SK-N-SH (cell line): ENCODE measurements around the gene FRMPD4. TPM values are rescaled to one million over a fixed set of nuclear protein-coding genes. Genes with fewer than 3 reads are reported as not detected.

Source experiments
- CTCF ChIA-PET: fragments of 300-600, 350-600 bp; formaldehyde crosslinking; extraction: SDS; loops from one replicate; lab custom pipeline; 2021; lab: Yijun Ruan, JAX
- POLR2A ChIA-PET: fragments of 350-600 bp; sonication (Branson Sonifier 250); formaldehyde crosslinking; extraction: SDS; loops from one replicate; lab custom pipeline; 2020; ENCODE audit warnings: antibody characterized with exemption, inconsistent platforms; lab: Yijun Ruan, JAX
- DNase-seq: peaks from one replicate; pipeline ENCODE4 v3.0.0; 2012
- H2AFZ ChIP-seq: fragments of 200-600 bp; sonication (generic); 2 replicates; pipeline ENCODE4 v1.8.1; 2016; ENCODE audit warnings: antibody characterized with exemption, mild to moderate bottlenecking, low read depth
- H3F3A ChIP-seq: fragments of 200-600 bp; sonication (generic); replicated peaks from 2 replicates; pipeline ENCODE3; 2016; ENCODE audit warnings: antibody characterized with exemption, mild to moderate bottlenecking; ENCODE audit not compliant: insufficient read depth
- H3K27ac ChIP-seq, 2 experiments: fragments of 200-500 bp in 1 of 2; fragments of 200-600 bp in 1 of 2; sonication (Bioruptor generic) in 1 of 2; sonication (generic), shearing (Covaris generic) in 1 of 2; 2 replicates each; pipeline versions ENCODE4 v1.5.1 to v1.6.1; 2014 to 2016; ENCODE audit warnings: low read depth in 2 of 2, inconsistent platforms in 1 of 2, low read length in 1 of 2, mild to moderate bottlenecking in 1 of 2, mixed read lengths in 1 of 2
- H3K27me3 ChIP-seq: fragments of 200-600 bp; sonication (generic), shearing (Covaris generic); 2 replicates; pipeline ENCODE4 v1.6.1; 2016; ENCODE audit warnings: mixed run types; ENCODE audit not compliant: insufficient read depth
- H3K36me3 ChIP-seq, 2 experiments: fragments of 200-500 bp in 1 of 2; fragments of 200-600 bp in 1 of 2; sonication (Bioruptor generic) in 1 of 2; sonication (generic) in 1 of 2; replicated peaks in 1 of 2; 2 replicates each; pipeline versions ENCODE3 to v1.5.1; 2014 to 2016; ENCODE audit warnings: low read length in 1 of 2, mild to moderate bottlenecking in 1 of 2; ENCODE audit not compliant: insufficient read depth in 2 of 2, control insufficient read depth in 1 of 2
- H3K4me1 ChIP-seq, 2 experiments: fragments of 200-500 bp in 1 of 2; fragments of 200-600 bp in 1 of 2; sonication (Bioruptor generic) in 1 of 2; sonication (generic), shearing (Covaris generic) in 1 of 2; 2 replicates each; pipeline versions ENCODE4 v1.5.1 to v1.6.1; 2014 to 2016; ENCODE audit warnings: low read depth in 1 of 2, low read length in 1 of 2, mixed run types in 1 of 2; ENCODE audit not compliant: insufficient read depth in 2 of 2, control insufficient read depth in 1 of 2
- H3K4me2 ChIP-seq: fragments of 200-600 bp; sonication (generic), shearing (Covaris generic); 2 replicates; pipeline ENCODE4 v1.6.1; 2017; ENCODE audit warnings: mixed run types
- H3K4me3 ChIP-seq, 2 experiments: fragments of 200-500 bp in 1 of 2; fragments of 200-600 bp in 1 of 2; sonication (Bioruptor generic) in 1 of 2; sonication (generic), shearing (Covaris generic) in 1 of 2; 2 replicates each; pipeline versions ENCODE4 v1.5.1 to v1.8.1; 2014 to 2016; ENCODE audit warnings: low read depth in 2 of 2, inconsistent platforms in 1 of 2, low read length in 1 of 2, mild to moderate bottlenecking in 1 of 2, mixed read lengths in 1 of 2, moderate library complexity in 1 of 2
- H3K79me2 ChIP-seq: fragments of 200-600 bp; sonication (generic); 2 replicates; pipeline ENCODE4 v1.8.1; 2017; ENCODE audit warnings: mild to moderate bottlenecking; ENCODE audit not compliant: insufficient read depth
- H3K9ac ChIP-seq: fragments of 200-600 bp; sonication (generic); 2 replicates; pipeline ENCODE4 v1.6.1; 2017; ENCODE audit warnings: mixed run types
- H3K9me2 ChIP-seq: fragments of 200-600 bp; sonication (generic); 2 replicates; pipeline ENCODE4 v1.6.1; 2017; ENCODE audit warnings: mixed run types
- H3K9me3 ChIP-seq: fragments of 200-600 bp; sonication (generic); 2 replicates; pipeline ENCODE4 v1.6.1; 2017; ENCODE audit warnings: mixed run types, mild to moderate bottlenecking, moderate library complexity
- H4K20me1 ChIP-seq: fragments of 200-600 bp; sonication (generic); 2 replicates; pipeline ENCODE4 v1.6.1; 2017; ENCODE audit warnings: mild to moderate bottlenecking, mixed run types; ENCODE audit not compliant: insufficient read depth
- ELF1 ChIP-seq: IDR thresholded peaks from 2 replicates; pipeline ENCODE4 v1.4.0; 2012
- EP300 ChIP-seq, 2 experiments: IDR thresholded peaks; 2 replicates each; pipeline versions ENCODE4 v1.4.0 to v1.6.1; 2012; ENCODE audit warnings: borderline replicate concordance in 1 of 2, low read depth in 1 of 2, low read length in 1 of 2
- EZH2phosphoT487 ChIP-seq: fragments of 200-600 bp; sonication (generic); IDR thresholded peaks from 2 replicates; pipeline ENCODE4 v1.6.1; 2017; ENCODE audit warnings: low read depth, mixed run types, mild to moderate bottlenecking, antibody characterized with exemption, moderate library complexity, borderline replicate concordance
- FOSL2 ChIP-seq: IDR thresholded peaks from 2 replicates; pipeline ENCODE4 v1.4.0; 2012; ENCODE audit warnings: low read depth, mild to moderate bottlenecking, moderate library complexity, borderline replicate concordance
- FOXJ3 ChIP-seq: sonication (generic); formaldehyde crosslinking; IDR thresholded peaks from 2 replicates; pipeline ENCODE4 v1.5.1; 2020; ENCODE audit warnings: mild to moderate bottlenecking, missing genetic modification reagents
- GABPA ChIP-seq: IDR thresholded peaks from 2 replicates; pipeline ENCODE4 v1.4.0; 2012; ENCODE audit warnings: low read depth, mild to moderate bottlenecking
- GATA2 ChIP-seq: sonication (generic); formaldehyde crosslinking; IDR thresholded peaks from 2 replicates; pipeline ENCODE4 v1.5.0; 2020; ENCODE audit warnings: mild to moderate bottlenecking, missing genetic modification reagents
- IRF3 ChIP-seq: fragments of 150-350 bp; IDR thresholded peaks from 2 replicates; pipeline ENCODE4 v1.6.1; 2016; ENCODE audit warnings: mild to moderate bottlenecking, low read depth, low read length
- JUND ChIP-seq: IDR thresholded peaks from 2 replicates; pipeline ENCODE4 v1.4.0; 2012
- MAX ChIP-seq: IDR thresholded peaks from 2 replicates; pipeline ENCODE4 v1.4.0; 2012; ENCODE audit warnings: low read depth
- MXI1 ChIP-seq: IDR thresholded peaks from 2 replicates; pipeline ENCODE4 v1.6.1; 2012; ENCODE audit warnings: mild to moderate bottlenecking, low read depth, low read length, improper control_type of control experiment
- NFIC ChIP-seq: IDR thresholded peaks from 2 replicates; pipeline ENCODE4 v1.4.0; 2012; ENCODE audit warnings: borderline replicate concordance
- RAD21 ChIP-seq: IDR thresholded peaks from 2 replicates; pipeline ENCODE4 v1.6.1; 2012; ENCODE audit warnings: mild to moderate bottlenecking, low read length
- REST ChIP-seq: IDR thresholded peaks from 2 replicates; pipeline ENCODE4 v1.6.1; 2012; ENCODE audit warnings: mild to moderate bottlenecking, low read depth, low read length, moderate library complexity
- RXRA ChIP-seq: IDR thresholded peaks from 2 replicates; pipeline ENCODE4 v1.4.0; 2012; ENCODE audit warnings: low read depth, mild to moderate bottlenecking, borderline replicate concordance
- TAF1 ChIP-seq: IDR thresholded peaks from 2 replicates; pipeline ENCODE4 v1.6.1; 2012; ENCODE audit warnings: low read depth, mild to moderate bottlenecking, low read length, moderate library complexity, borderline replicate concordance
- USF1 ChIP-seq: IDR thresholded peaks from 2 replicates; pipeline ENCODE4 v1.4.0; 2012; ENCODE audit warnings: low read depth, borderline replicate concordance
- WGBS: methylation state at CpG from one replicate; pipeline ENCODE4 v1.1.6; 2017; ENCODE audit warnings: low lambda C conversion rate; 5-methylcytosine and 5-hydroxymethylcytosine counted together
- polyA plus RNA-seq, 3 experiments: library from polyadenylated mRNA; depleted of rRNA; stranded (reverse); fragments of >200 nt; gene quantifications; 2 replicates each; pipeline ENCODE4 v1.2.3, GENCODE V29; 2012

FRMPD4 gene
- polyA plus RNA-seq, 1 of the 3 experiments (the other 2 are of a cell fraction): not detected

- H3K27ac ChIP-seq: no peak overlapping the region
- H4K20me1 ChIP-seq: no peaks in the 10 kb centered on the region
These were observed 425.9 kb downstream of the FRMPD4 start for GRCh38 chrX:12564221-12564620.

More at GRCh38 chrX:12564221-12564620, 425.9 kb downstream of the FRMPD4 start:
- ChIA-PET CTCF (no interaction called here), POLR2A (no interaction called here)
- Histone ChIP-seq H3K4me2 (no peak overlapping the region), H3K9me3 (no peaks in the 10 kb centered on the region), H2AFZ (no peak overlapping the region), H3K4me3 (no peak overlapping the region), H3K36me3 (no peaks in the 10 kb centered on the region), H3K4me1 (no peaks in the 10 kb centered on the region), H3K27me3 (no peaks in the 10 kb centered on the region), H3K9ac (no peak overlapping the region), H3K79me2 (no peaks in the 10 kb centered on the region), H3F3A (no peaks in the 10 kb centered on the region), H3K9me2 (no peaks in the 10 kb centered on the region)
- TF ChIP-seq MXI1 (no peak), GATA2 (no peak), IRF3 (no peak), GABPA (no peak), JUND (no peak), RAD21 (no peak), USF1 (no peak), EP300 (IDR thresholded peaks at IDR 0.05; ENCODE audit: borderline replicate concordance in 1 of 2, low read depth in 1 of 2, low read length in 1 of 2) (no peak), ELF1 (no peak), FOSL2 (no peak), MAX (no peak), RXRA (no peak), TAF1 (no peak), NFIC (no peak), FOXJ3 (CRISPR knock-in tag) (no peak), EZH2phosphoT487 (no peak), REST (no peak)
- DNase-seq: no peak
- 7% methylated on average over 2 of the region's 2 CpGs for WGBS
